ENCODE results near the gene PHF19. TPM values are rescaled to one million over a fixed set of nuclear protein-coding genes. Genes with fewer than 3 reads are reported as not detected.

Gene PHF19
- total and polyA plus RNA-seq, 2 experiments from 2014 or later = 16.8 to 31.0 TPM

DNA sequence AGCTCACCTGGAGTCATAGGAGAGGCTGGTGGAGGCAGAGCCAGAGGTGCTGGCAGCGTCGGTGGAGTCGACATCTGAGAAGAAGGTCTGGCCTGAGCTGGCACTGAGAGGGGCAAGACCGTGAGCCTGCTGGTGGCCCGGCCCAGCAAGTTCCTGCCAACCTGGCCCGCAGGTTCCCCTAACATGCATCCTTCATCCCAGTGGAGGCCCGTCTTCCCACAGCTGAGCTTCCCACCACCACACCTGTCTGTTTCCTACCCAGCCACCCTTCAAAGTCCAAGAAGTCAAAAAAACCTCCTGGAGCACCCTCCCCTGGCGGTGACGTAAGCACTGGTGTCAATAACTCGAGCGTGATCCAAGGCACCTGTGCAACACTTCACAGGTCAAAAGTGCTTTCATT is 16.9 kb downstream of the PHF19 start:
- peaks cover 9% of the 10 kb centered on the region for H3K36me3 Mint-ChIP-seq (ENCODE audit: low read depth)

More for the DNA sequence above, 16.9 kb downstream of the PHF19 start:
- H2AFZ ChIP-seq = no peak overlapping the region
- DNase-seq (ENCODE audit: low spot score) = no peak
- H3K4me3 ChIP-seq = no peak overlapping the region
- H4K20me1 ChIP-seq (replicated peaks; ENCODE audit: insufficient read depth) = no peaks in the 10 kb centered on the region; the same call in 1 of the 2 replicates
- H3K9me2 ChIP-seq (ENCODE audit: insufficient read depth) = no peaks in the 10 kb centered on the region
- no peak overlapping the region for H3K27ac ChIP-seq (ENCODE audit: low read depth)
- no peaks in the 10 kb centered on the region for H3K79me2 ChIP-seq (replicated peaks; ENCODE audit: insufficient read depth)
- Mint-ChIP-seq H3K4me1 (peaks cover 4% of the 10 kb centered on the region; the same call in 2 of the 3 replicates), H3K4me3 (no peak overlapping the region), H3K27me3 (ENCODE audit: insufficient read depth, low read depth, poor library complexity) (peaks cover 8% of the 10 kb centered on the region), H3K9me3 (no peaks in the 10 kb centered on the region), H3K27ac (no peak overlapping the region)
- no peaks in the 10 kb centered on the region for H3F3A ChIP-seq (replicated peaks; ENCODE audit: low read depth)
- H3K4me1 ChIP-seq (ENCODE audit: insufficient read depth) = no peaks in the 10 kb centered on the region
- ATAC-seq = no peak
- H3K36me3 ChIP-seq (ENCODE audit: insufficient read depth) = no peaks in the 10 kb centered on the region; the same call in 1 of the 2 replicates
- no peak overlapping the region for H3K4me2 ChIP-seq
- TF ChIP-seq EZH2 (IDR thresholded peaks at IDR 0.05; ENCODE audit: low read depth, unreplicated experiment) = no peak
- no peak for TF ChIP-seq NANOG (IDR thresholded peaks at IDR 0.05; ENCODE audit: borderline replicate concordance)
- TF ChIP-seq, protein P1, sequence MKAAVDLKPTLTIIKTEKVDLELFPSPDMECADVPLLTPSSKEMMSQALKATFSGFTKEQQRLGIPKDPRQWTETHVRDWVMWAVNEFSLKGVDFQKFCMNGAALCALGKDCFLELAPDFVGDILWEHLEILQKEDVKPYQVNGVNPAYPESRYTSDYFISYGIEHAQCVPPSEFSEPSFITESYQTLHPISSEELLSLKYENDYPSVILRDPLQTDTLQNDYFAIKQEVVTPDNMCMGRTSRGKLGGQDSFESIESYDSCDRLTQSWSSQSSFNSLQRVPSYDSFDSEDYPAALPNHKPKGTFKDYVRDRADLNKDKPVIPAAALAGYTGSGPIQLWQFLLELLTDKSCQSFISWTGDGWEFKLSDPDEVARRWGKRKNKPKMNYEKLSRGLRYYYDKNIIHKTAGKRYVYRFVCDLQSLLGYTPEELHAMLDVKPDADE (IDR thresholded peaks at IDR 0.05) = no peak
- no peak for TF ChIP-seq ZNF114 (CRISPR knock-in tag; IDR thresholded peaks at IDR 0.05)
- TF ChIP-seq, protein P2, sequence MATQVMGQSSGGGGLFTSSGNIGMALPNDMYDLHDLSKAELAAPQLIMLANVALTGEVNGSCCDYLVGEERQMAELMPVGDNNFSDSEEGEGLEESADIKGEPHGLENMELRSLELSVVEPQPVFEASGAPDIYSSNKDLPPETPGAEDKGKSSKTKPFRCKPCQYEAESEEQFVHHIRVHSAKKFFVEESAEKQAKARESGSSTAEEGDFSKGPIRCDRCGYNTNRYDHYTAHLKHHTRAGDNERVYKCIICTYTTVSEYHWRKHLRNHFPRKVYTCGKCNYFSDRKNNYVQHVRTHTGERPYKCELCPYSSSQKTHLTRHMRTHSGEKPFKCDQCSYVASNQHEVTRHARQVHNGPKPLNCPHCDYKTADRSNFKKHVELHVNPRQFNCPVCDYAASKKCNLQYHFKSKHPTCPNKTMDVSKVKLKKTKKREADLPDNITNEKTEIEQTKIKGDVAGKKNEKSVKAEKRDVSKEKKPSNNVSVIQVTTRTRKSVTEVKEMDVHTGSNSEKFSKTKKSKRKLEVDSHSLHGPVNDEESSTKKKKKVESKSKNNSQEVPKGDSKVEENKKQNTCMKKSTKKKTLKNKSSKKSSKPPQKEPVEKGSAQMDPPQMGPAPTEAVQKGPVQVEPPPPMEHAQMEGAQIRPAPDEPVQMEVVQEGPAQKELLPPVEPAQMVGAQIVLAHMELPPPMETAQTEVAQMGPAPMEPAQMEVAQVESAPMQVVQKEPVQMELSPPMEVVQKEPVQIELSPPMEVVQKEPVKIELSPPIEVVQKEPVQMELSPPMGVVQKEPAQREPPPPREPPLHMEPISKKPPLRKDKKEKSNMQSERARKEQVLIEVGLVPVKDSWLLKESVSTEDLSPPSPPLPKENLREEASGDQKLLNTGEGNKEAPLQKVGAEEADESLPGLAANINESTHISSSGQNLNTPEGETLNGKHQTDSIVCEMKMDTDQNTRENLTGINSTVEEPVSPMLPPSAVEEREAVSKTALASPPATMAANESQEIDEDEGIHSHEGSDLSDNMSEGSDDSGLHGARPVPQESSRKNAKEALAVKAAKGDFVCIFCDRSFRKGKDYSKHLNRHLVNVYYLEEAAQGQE (IDR thresholded peaks at IDR 0.05; ENCODE audit: unreplicated experiment) = no peak
- TF ChIP-seq, protein P3, sequence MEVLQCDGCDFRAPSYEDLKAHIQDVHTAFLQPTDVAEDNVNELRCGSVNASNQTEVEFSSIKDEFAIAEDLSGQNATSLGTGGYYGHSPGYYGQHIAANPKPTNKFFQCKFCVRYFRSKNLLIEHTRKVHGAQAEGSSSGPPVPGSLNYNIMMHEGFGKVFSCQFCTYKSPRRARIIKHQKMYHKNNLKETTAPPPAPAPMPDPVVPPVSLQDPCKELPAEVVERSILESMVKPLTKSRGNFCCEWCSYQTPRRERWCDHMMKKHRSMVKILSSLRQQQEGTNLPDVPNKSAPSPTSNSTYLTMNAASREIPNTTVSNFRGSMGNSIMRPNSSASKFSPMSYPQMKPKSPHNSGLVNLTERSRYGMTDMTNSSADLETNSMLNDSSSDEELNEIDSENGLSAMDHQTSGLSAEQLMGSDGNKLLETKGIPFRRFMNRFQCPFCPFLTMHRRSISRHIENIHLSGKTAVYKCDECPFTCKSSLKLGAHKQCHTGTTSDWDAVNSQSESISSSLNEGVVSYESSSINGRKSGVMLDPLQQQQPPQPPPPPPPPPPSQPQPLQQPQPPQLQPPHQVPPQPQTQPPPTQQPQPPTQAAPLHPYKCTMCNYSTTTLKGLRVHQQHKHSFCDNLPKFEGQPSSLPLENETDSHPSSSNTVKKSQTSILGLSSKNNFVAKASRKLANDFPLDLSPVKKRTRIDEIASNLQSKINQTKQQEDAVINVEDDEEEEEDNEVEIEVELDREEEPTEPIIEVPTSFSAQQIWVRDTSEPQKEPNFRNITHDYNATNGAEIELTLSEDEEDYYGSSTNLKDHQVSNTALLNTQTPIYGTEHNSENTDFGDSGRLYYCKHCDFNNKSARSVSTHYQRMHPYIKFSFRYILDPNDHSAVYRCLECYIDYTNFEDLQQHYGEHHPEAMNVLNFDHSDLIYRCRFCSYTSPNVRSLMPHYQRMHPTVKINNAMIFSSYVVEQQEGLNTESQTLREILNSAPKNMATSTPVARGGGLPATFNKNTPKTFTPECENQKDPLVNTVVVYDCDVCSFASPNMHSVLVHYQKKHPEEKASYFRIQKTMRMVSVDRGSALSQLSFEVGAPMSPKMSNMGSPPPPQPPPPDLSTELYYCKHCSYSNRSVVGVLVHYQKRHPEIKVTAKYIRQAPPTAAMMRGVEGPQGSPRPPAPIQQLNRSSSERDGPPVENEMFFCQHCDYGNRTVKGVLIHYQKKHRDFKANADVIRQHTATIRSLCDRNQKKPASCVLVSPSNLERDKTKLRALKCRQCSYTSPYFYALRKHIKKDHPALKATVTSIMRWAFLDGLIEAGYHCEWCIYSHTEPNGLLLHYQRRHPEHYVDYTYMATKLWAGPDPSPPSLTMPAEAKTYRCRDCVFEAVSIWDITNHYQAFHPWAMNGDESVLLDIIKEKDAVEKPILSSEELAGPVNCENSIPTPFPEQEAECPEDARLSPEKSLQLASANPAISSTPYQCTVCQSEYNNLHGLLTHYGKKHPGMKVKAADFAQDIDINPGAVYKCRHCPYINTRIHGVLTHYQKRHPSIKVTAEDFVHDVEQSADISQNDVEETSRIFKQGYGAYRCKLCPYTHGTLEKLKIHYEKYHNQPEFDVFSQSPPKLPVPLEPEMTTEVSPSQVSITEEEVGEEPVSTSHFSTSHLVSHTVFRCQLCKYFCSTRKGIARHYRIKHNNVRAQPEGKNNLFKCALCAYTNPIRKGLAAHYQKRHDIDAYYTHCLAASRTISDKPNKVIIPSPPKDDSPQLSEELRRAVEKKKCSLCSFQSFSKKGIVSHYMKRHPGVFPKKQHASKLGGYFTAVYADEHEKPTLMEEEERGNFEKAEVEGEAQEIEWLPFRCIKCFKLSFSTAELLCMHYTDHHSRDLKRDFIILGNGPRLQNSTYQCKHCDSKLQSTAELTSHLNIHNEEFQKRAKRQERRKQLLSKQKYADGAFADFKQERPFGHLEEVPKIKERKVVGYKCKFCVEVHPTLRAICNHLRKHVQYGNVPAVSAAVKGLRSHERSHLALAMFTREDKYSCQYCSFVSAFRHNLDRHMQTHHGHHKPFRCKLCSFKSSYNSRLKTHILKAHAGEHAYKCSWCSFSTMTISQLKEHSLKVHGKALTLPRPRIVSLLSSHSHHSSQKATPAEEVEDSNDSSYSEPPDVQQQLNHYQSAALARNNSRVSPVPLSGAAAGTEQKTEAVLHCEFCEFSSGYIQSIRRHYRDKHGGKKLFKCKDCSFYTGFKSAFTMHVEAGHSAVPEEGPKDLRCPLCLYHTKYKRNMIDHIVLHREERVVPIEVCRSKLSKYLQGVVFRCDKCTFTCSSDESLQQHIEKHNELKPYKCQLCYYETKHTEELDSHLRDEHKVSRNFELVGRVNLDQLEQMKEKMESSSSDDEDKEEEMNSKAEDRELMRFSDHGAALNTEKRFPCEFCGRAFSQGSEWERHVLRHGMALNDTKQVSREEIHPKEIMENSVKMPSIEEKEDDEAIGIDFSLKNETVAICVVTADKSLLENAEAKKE (CRISPR knock-in tag; IDR thresholded peaks at IDR 0.05) = no peak
- TF ChIP-seq JUNB (IDR thresholded peaks at IDR 0.05; ENCODE audit: unreplicated experiment) = no peak
- TF ChIP-seq CREB1 (CRISPR knock-in tag; IDR thresholded peaks at IDR 0.05; ENCODE audit: low read depth) = no peak
- no peak for TF ChIP-seq POLR2AphosphoS5 (IDR thresholded peaks at IDR 0.05; ENCODE audit: low read depth)
- no peaks in the 10 kb centered on the region for H3K27me3 ChIP-seq (ENCODE audit: insufficient read depth)

Measured in GM23338 (cell line).